ENCODE measurements around the gene IGFBP7.

DNA sequence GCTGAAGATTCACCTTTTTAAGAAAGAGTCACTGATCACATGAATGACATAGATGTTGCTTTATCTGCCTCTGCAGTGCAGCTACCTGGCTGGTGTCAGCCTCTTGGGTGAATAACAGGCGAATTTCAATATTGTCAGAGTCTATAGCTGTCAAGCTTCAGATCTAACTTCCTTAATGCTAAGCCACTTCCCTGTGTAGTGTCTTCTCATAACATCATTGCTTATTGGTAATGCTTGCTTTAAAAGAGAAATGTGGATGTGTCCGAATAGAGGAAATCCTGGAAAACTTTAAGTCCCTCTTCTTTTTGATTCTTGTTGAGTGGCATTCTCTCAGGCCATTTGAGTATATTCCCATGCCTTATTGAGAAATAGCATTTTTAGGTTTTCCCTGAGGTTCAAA lies 7.3 kb upstream of the IGFBP7 start:
- TF ChIP-seq, protein P1, sequence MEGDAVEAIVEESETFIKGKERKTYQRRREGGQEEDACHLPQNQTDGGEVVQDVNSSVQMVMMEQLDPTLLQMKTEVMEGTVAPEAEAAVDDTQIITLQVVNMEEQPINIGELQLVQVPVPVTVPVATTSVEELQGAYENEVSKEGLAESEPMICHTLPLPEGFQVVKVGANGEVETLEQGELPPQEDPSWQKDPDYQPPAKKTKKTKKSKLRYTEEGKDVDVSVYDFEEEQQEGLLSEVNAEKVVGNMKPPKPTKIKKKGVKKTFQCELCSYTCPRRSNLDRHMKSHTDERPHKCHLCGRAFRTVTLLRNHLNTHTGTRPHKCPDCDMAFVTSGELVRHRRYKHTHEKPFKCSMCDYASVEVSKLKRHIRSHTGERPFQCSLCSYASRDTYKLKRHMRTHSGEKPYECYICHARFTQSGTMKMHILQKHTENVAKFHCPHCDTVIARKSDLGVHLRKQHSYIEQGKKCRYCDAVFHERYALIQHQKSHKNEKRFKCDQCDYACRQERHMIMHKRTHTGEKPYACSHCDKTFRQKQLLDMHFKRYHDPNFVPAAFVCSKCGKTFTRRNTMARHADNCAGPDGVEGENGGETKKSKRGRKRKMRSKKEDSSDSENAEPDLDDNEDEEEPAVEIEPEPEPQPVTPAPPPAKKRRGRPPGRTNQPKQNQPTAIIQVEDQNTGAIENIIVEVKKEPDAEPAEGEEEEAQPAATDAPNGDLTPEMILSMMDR (conservative IDR thresholded peaks at IDR 0.05 in 1 of 2, IDR thresholded peaks at IDR 0.05 in 1 of 2; ENCODE audit: low read depth in 1 of 2, low read length in 2 of 2): no peak
- no peak for TF ChIP-seq EZH2 (IDR thresholded peaks at IDR 0.05; ENCODE audit: low read length, missing control alignments)
